B cell (primary cell): ENCODE measurements around the gene LMAN1L. TPM values are rescaled to one million over a fixed set of nuclear protein-coding genes. Genes with fewer than 3 reads are reported as not detected.

Experiments used
- ATAC-seq: fragments of 200-7000 bp; cut with Tn5 transposase; one replicate; pipeline ENCODE4 v1.10.0; 2021; ENCODE audit warnings: low read depth, mild to moderate bottlenecking, moderate number of reproducible peaks, moderate library complexity
- CTCF ChIA-PET: fragments of 350-600 bp; sonication (Branson Sonifier 250); formaldehyde crosslinking; loops from one replicate; lab custom pipeline; 2021; ENCODE audit warnings: antibody characterized with exemption, inconsistent platforms; lab: Charles Lee
- POLR2A ChIA-PET: fragments of 350-600 bp; sonication (Branson Sonifier 250); formaldehyde crosslinking; loops from one replicate; lab custom pipeline; 2021; ENCODE audit warnings: antibody characterized with exemption; lab: Charles Lee
- DNase-seq: peaks from one replicate; pipeline ENCODE4 v3.0.0; 2013
- H2AFZ ChIP-seq: 2 replicates; pipeline ENCODE4 v1.6.1; 2012; ENCODE audit warnings: mild to moderate bottlenecking, low read depth, low read length; ENCODE audit not compliant: insufficient read depth, poor library complexity, severe bottlenecking
- H3K27ac ChIP-seq, 2 donors: 1 replicate in 1 of 2; 2 replicates in 1 of 2; pipeline ENCODE4 v1.5.1; 2012 to 2013; ENCODE audit warnings: low read length in 2 of 2, mild to moderate bottlenecking in 2 of 2, moderate library complexity in 1 of 2
- H3K27me3 ChIP-seq, 4 experiments: fragments of 200-600 bp in 1 of 4; sonication (generic) in 1 of 4; replicated peaks in 1 of 4; 1 replicate in 2 of 4; 2 replicates in 2 of 4; pipeline versions ENCODE4 v1.6.1 to v1.7.0; 2013 to 2016; ENCODE audit warnings: low read length in 3 of 4, mild to moderate bottlenecking in 2 of 4, mixed read lengths in 1 of 4, moderate library complexity in 1 of 4; ENCODE audit not compliant: insufficient read depth in 4 of 4, control insufficient read depth in 3 of 4; ENCODE audit errors: control extremely low read depth in 1 of 4
- H3K36me3 ChIP-seq, 2 experiments: replicated peaks in 1 of 2; 1 replicate in 1 of 2; 2 replicates in 1 of 2; pipeline versions ENCODE4 v1.6.1 to v1.7.1; 2013; ENCODE audit warnings: low read length in 1 of 2; ENCODE audit not compliant: insufficient read depth in 2 of 2, control insufficient read depth in 1 of 2; ENCODE audit errors: control extremely low read depth in 1 of 2, extremely low read depth in 1 of 2
- H3K4me1 ChIP-seq, 2 donors: fragments of 200-600 bp in 1 of 2; sonication (generic) in 1 of 2; 1 replicate in 1 of 2; 2 replicates in 1 of 2; pipeline versions ENCODE4 v1.5.1 to v1.6.1; 2013 to 2017; ENCODE audit warnings: low read length in 2 of 2; ENCODE audit not compliant: control insufficient read depth in 2 of 2, insufficient read depth in 2 of 2
- H3K4me2 ChIP-seq: replicated peaks from 2 replicates; pipeline ENCODE3; 2012; ENCODE audit warnings: mild to moderate bottlenecking, low read depth, low read length; ENCODE audit not compliant: poor library complexity, severe bottlenecking
- H3K4me3 ChIP-seq, 5 experiments: fragments of 200-600 bp in 1 of 5; sonication (generic) in 1 of 5; 1 replicate in 3 of 5; 2 replicates in 2 of 5; pipeline versions ENCODE4 v1.5.1 to v1.7.0; 2011 to 2016; ENCODE audit warnings: low read length in 4 of 5, mild to moderate bottlenecking in 4 of 5, low read depth in 2 of 5, control low read depth in 1 of 5, moderate library complexity in 1 of 5; ENCODE audit not compliant: insufficient read depth in 1 of 5; ENCODE audit errors: control extremely low read depth in 1 of 5, extremely low read depth in 1 of 5
- H3K79me2 ChIP-seq: fragments of 200-600 bp; sonication (generic); one replicate; pipeline ENCODE4 v1.6.0; 2016; ENCODE audit warnings: low read length; ENCODE audit not compliant: control insufficient read depth, insufficient read depth
- H3K9ac ChIP-seq: fragments of 200-600 bp; sonication (generic); 2 replicates; pipeline ENCODE4 v1.6.1; 2017; ENCODE audit warnings: mild to moderate bottlenecking, low read length, moderate library complexity
- H3K9me3 ChIP-seq, 3 donors: one replicate each; pipeline versions ENCODE4 v1.6.1 to v1.7.1; 2013; ENCODE audit warnings: low read length in 2 of 3; ENCODE audit not compliant: control insufficient read depth in 2 of 3, insufficient read depth in 1 of 3; ENCODE audit errors: control extremely low read depth in 1 of 3
- H4K20me1 ChIP-seq: 2 replicates; pipeline ENCODE4 v1.6.0; 2012; ENCODE audit warnings: mild to moderate bottlenecking, low read length; ENCODE audit not compliant: insufficient read depth, control insufficient read depth, poor library complexity, severe bottlenecking
- H3K27ac Mint-ChIP-seq: one replicate; pipeline ENCODE4 v1.8.0; 2021; ENCODE audit warnings: mixed read lengths
- H3K27me3 Mint-ChIP-seq: one replicate; pipeline ENCODE4 v1.8.0; 2021; ENCODE audit warnings: mixed read lengths
- H3K4me1 Mint-ChIP-seq: one replicate; pipeline ENCODE4 v1.8.0; 2021; ENCODE audit warnings: mixed read lengths
- H3K4me3 Mint-ChIP-seq: one replicate; pipeline ENCODE4 v1.8.0; 2021; ENCODE audit warnings: mixed read lengths
- H3K9me3 Mint-ChIP-seq: one replicate; pipeline ENCODE4 v1.8.0; 2022; ENCODE audit warnings: mixed read lengths; ENCODE audit not compliant: insufficient read depth
- EZH2 ChIP-seq: IDR thresholded peaks from 2 replicates; pipeline ENCODE4 v1.6.1; 2012; ENCODE audit warnings: borderline replicate concordance, low read depth, mild to moderate bottlenecking, moderate library complexity, low read length; ENCODE audit not compliant: insufficient read depth, poor library complexity, severe bottlenecking
- WGBS: methylation state at CpG from one replicate; pipeline ENCODE4 v1.1.5; 2013; ENCODE audit warnings: missing lambda C conversion rate; ENCODE audit not compliant: insufficient coverage; 5-methylcytosine and 5-hydroxymethylcytosine counted together
- intact Hi-C: fragments of 100-400 bp; cut with micrococcal nuclease; formaldehyde crosslinking; loops from one replicate; pipeline ENCODE4 v1.10.0; 2022
- polyA plus RNA-seq: library from polyadenylated mRNA; depleted of rRNA; stranded (reverse); fragments of >200 nt; gene quantifications from 2 replicates; pipeline ENCODE4 v1.2.3, GENCODE V29; 2012
- total RNA-seq, 2 donors: library from RNA; stranded (reverse); fragments of 120-200 nt in 1 of 2; gene quantifications; 1 replicate in 1 of 2; 2 replicates in 1 of 2; pipeline versions ENCODE4 v1.2.3 to v1.2.4, GENCODE V29; 2013 to 2022
- TF ChIP-seq, protein P1 (sequence below): fragments of 200-600 bp; IDR thresholded peaks from one replicate; pipeline ENCODE4 v1.8.0; 2022; ENCODE audit warnings: antibody characterized with exemption, mild to moderate bottlenecking

The LMAN1L gene
- total and polyA plus RNA-seq, 2 donors (not counting 1 experiment from before 2014, with no cell fraction given), result 0.60 to 1.1 TPM

DNA sequence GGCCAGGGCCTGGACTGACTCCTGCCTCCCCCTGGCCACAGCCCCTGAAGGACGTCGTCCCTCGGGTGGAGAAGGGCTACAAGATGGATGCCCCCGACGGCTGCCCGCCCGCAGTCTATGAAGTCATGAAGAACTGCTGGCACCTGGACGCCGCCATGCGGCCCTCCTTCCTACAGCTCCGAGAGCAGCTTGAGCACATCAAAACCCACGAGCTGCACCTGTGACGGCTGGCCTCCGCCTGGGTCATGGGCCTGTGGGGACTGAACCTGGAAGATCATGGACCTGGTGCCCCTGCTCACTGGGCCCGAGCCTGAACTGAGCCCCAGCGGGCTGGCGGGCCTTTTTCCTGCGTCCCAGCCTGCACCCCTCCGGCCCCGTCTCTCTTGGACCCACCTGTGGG is 10.3 kb upstream of the LMAN1L start:
- DNase-seq (no peak), ATAC-seq (no peak)
- Histone ChIP-seq H2AFZ (no peak overlapping the region), H4K20me1 (peaks cover 79% of the 10 kb centered on the region), H3K27me3 (no peaks in the 10 kb centered on the region), H3K36me3 (peaks cover 0 to 65% of the 10 kb centered on the region in 2 experiments), H3K4me1 (peaks cover 35 to 39% of the 10 kb centered on the region in 2 donors), H3K4me2 (no peak overlapping the region), H3K9me3 (no peaks in the 10 kb centered on the region), H3K79me2 (peaks cover 41% of the 10 kb centered on the region), H3K27ac (no peak overlapping the region), H3K9ac (no peak overlapping the region), H3K4me3 (no peak overlapping the region)
- 94% methylated on average over 20 of the region's 20 CpGs for WGBS
- H3K4me3 Mint-ChIP-seq, result no peak overlapping the region
- TF ChIP-seq, protein P1, sequence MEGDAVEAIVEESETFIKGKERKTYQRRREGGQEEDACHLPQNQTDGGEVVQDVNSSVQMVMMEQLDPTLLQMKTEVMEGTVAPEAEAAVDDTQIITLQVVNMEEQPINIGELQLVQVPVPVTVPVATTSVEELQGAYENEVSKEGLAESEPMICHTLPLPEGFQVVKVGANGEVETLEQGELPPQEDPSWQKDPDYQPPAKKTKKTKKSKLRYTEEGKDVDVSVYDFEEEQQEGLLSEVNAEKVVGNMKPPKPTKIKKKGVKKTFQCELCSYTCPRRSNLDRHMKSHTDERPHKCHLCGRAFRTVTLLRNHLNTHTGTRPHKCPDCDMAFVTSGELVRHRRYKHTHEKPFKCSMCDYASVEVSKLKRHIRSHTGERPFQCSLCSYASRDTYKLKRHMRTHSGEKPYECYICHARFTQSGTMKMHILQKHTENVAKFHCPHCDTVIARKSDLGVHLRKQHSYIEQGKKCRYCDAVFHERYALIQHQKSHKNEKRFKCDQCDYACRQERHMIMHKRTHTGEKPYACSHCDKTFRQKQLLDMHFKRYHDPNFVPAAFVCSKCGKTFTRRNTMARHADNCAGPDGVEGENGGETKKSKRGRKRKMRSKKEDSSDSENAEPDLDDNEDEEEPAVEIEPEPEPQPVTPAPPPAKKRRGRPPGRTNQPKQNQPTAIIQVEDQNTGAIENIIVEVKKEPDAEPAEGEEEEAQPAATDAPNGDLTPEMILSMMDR, result no peak
- no peak for TF ChIP-seq EZH2
- H3K4me1 Mint-ChIP-seq, result peaks cover 42% of the 10 kb centered on the region
- no peak overlapping the region for H3K27ac Mint-ChIP-seq
- intact Hi-C loops, result no loop called here
- ChIA-PET CTCF (interaction anchor here (1.3 to 37.1 kb wide), 2 partner anchors 22 to 148 kb away, joined by 4 to 2548 read pairs; partner anchors contain the start of gene CSK), POLR2A (no interaction called here)
- no peaks in the 10 kb centered on the region for H3K27me3 Mint-ChIP-seq
- no peaks in the 10 kb centered on the region for H3K9me3 Mint-ChIP-seq

DNA sequence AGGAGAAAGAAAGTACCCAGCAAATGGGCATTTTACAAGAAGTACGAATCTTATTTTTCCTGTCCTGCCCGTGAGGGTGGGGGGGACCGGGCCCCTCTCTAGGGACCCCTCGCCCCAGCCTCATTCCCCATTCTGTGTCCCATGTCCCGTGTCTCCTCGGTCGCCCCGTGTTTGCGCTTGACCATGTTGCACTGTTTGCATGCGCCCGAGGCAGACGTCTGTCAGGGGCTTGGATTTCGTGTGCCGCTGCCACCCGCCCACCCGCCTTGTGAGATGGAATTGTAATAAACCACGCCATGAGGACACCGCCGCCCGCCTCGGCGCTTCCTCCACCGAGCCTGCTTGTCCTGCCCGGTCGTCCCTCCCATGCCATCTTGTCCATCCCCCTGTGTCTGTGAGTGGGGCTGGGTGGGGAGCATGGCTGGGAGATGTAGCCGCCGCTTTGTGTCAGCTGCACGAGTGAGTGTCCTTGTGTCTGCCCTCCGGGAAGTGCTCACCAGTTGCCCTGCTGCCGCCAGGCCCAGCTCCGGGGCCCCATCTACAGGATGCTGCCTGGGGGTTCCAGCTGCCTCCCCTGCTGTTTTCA is 9.7 kb upstream of the LMAN1L start:
- Histone ChIP-seq H3K27ac (no peak overlapping the region), H3K4me2 (no peak overlapping the region), H3K4me1 (peaks cover 30 to 37% of the 10 kb centered on the region in 2 donors), H3K9me3 (no peaks in the 10 kb centered on the region), H4K20me1 (peaks cover 72% of the 10 kb centered on the region), H3K9ac (no peak overlapping the region), H3K27me3 (no peaks in the 10 kb centered on the region), H2AFZ (no peak overlapping the region), H3K36me3 (peaks cover 0 to 59% of the 10 kb centered on the region in 2 experiments), H3K4me3 (no peak overlapping the region), H3K79me2 (peaks cover 34% of the 10 kb centered on the region)
- intact Hi-C loops, result no loop called here
- no peaks in the 10 kb centered on the region for H3K9me3 Mint-ChIP-seq
- TF ChIP-seq, protein P1, result no peak
- no peak for TF ChIP-seq EZH2
- WGBS, result 91% methylated on average over 23 of the region's 31 CpGs
- no peak for DNase-seq
- no peaks in the 10 kb centered on the region for H3K27me3 Mint-ChIP-seq
- H3K27ac Mint-ChIP-seq, result peak overlapping the region; percentile 53
- no peak for ATAC-seq
- ChIA-PET POLR2A (no interaction called here), CTCF (interaction anchor here (1.3 to 37.1 kb wide), 2 partner anchors 23 to 148 kb away, joined by 4 to 2548 read pairs; partner anchors contain the start of gene CSK)
- peaks cover 39% of the 10 kb centered on the region for H3K4me1 Mint-ChIP-seq
- H3K4me3 Mint-ChIP-seq, result no peak overlapping the region
